Hepatocyte (in vitro differentiated cells): ENCODE measurements around the gene PDE4D.
A peak's percentile ranks its signal among the peaks of the same experiment; 100 is the strongest.

Source experiments
- CTCF ChIP-seq: fragments of 200-600 bp; sonication (generic); IDR thresholded peaks from 2 replicates; pipeline ENCODE4 v1.5.1; 2016; ENCODE audit warnings: antibody characterized with exemption, mild to moderate bottlenecking; ENCODE audit not compliant: poor library complexity
- EZH2 ChIP-seq: fragments of 200-600 bp; sonication (generic); IDR thresholded peaks from 2 replicates; pipeline ENCODE4 v1.6.1; 2016; ENCODE audit warnings: antibody characterized with exemption, mild to moderate bottlenecking, borderline replicate concordance
- EZH2phosphoT487 ChIP-seq: fragments of 200-600 bp; sonication (generic); IDR thresholded peaks from one replicate; pipeline ENCODE4 v1.6.1; 2018; ENCODE audit warnings: antibody characterized with exemption, mild to moderate bottlenecking, low read depth, moderate library complexity; ENCODE audit not compliant: unreplicated experiment, severe bottlenecking

GRCh38 chr5:59525957-59526356 is 367.6 kb downstream of the PDE4D start:
- TF ChIP-seq CTCF (peak; percentile 4), EZH2 (no peak), EZH2phosphoT487 (no peak)
